ENCODE measurements around the gene CARNS1. TPM values are rescaled to one million over a fixed set of nuclear protein-coding genes. Genes with fewer than 3 reads are reported as not detected.

Gene CARNS1
- polyA plus RNA-seq, 1 experiment, result 0.12 TPM

DNA sequence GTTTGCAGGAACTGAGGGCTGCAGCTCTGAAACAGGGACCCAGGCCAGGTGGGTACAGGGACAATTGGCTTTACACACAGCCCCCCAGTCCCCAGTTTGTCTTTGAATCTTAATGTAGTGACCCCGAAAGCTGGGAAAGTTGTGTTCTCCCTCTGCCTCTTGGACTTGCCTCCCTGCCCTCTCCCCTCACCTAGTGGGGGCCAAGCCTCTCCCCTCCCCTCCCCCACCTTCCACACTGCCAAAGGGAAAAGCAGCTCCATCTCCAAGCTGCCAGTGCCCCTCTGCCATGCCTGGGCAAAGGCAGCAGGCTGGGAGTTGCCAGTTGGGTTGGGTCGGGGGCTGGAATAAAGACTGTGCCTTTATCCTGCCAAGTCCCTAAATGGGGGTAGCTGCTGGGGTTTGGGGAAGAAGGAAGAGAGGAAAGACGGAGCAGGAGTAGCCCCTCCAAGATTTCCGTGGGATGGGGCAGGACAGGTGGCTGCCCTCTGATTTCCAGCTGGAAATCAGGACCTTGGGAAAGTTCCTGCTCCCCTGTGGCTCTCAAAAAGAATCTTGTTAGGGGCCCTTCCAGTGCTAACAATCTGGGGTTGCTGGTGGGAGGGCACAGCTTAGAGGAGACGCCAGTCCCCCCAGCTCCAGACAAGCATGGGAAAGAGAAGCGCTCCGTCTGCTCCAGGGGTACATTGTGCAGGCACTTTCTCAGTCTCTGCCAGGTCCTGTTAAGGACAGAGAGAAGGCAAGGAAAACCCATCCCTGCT, 39.2 kb upstream of the CARNS1 start:
- ChIA-PET POLR2A (interaction anchor here (0.6 kb wide), 1 partner anchor 1521 kb away, joined by 5 read pairs; no protein-coding TSS in a partner anchor), CTCF (interaction anchor here (1.0 to 24.6 kb wide), 6 partner anchors 13 to 114 kb away, joined by 4 to 892 read pairs (median 8); partner anchors contain the start of genes GRK2, POLD4 and PPP1CA)
- H3K36me3 ChIP-seq (ENCODE audit: control insufficient read depth, insufficient read depth, low read length), result peaks cover 2% of the 10 kb centered on the region
- TF ChIP-seq, protein P1, sequence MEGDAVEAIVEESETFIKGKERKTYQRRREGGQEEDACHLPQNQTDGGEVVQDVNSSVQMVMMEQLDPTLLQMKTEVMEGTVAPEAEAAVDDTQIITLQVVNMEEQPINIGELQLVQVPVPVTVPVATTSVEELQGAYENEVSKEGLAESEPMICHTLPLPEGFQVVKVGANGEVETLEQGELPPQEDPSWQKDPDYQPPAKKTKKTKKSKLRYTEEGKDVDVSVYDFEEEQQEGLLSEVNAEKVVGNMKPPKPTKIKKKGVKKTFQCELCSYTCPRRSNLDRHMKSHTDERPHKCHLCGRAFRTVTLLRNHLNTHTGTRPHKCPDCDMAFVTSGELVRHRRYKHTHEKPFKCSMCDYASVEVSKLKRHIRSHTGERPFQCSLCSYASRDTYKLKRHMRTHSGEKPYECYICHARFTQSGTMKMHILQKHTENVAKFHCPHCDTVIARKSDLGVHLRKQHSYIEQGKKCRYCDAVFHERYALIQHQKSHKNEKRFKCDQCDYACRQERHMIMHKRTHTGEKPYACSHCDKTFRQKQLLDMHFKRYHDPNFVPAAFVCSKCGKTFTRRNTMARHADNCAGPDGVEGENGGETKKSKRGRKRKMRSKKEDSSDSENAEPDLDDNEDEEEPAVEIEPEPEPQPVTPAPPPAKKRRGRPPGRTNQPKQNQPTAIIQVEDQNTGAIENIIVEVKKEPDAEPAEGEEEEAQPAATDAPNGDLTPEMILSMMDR (IDR thresholded peaks at IDR 0.05; ENCODE audit: insufficient read depth, low read depth, low read length), result no peak
- no peaks in the 10 kb centered on the region for H3K27me3 ChIP-seq (ENCODE audit: control insufficient read depth, insufficient read depth, low read length)
- no peak overlapping the region for H3K4me3 ChIP-seq (ENCODE audit: low read depth, low read length)
- no peak for DNase-seq (ENCODE audit: low read depth)

- no peaks in the 10 kb centered on the region for H3K27me3 ChIP-seq (ENCODE audit: control insufficient read depth, insufficient read depth, low read length)
- H3K4me3 ChIP-seq (ENCODE audit: low read depth, low read length), result no peak overlapping the region
- no peaks in the 10 kb centered on the region for H3K36me3 ChIP-seq (ENCODE audit: control insufficient read depth, insufficient read depth, low read length)
- POLR2A ChIA-PET, result no interaction called here
- CTCF ChIA-PET, result interaction anchor here (0.6 to 24.6 kb wide), 7 partner anchors 12 to 127 kb away, joined by 3 to 892 read pairs (median 4); partner anchors contain the start of genes POLD4 and PPP1CA
- DNase-seq (ENCODE audit: low read depth), result no peak
- TF ChIP-seq, protein P1 (IDR thresholded peaks at IDR 0.05; ENCODE audit: insufficient read depth, low read depth, low read length), result no peak
Observed at GRCh38 chr11:67376873-67377808, 38.3 kb upstream of the CARNS1 start.

DNA sequence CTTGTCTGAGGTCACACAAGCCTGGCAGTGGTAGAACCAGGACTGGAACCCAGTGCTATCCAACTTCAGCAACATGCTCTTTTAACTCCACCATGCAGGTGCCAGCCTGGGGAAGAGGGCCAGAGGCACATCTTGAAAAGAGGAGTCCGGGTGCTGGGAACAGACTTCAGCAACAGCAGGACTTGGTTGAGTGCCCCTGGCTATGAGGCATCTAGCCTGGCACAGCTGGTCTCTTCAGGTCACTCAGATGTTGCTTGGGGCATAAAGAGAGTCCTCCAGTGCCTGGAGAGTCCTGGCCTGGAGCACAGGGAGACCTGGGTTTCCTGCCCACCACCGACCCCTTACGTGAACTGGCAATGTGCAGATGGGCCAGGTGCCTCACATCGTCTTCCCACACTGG, 36.9 kb upstream of the CARNS1 start:
- no peak for DNase-seq (ENCODE audit: low read depth)
- Histone ChIP-seq H3K36me3 (ENCODE audit: control insufficient read depth, insufficient read depth, low read length) (no peaks in the 10 kb centered on the region), H3K4me3 (ENCODE audit: low read depth, low read length) (no peak overlapping the region), H3K27me3 (ENCODE audit: control insufficient read depth, insufficient read depth, low read length) (no peaks in the 10 kb centered on the region)
- POLR2A ChIA-PET, result no interaction called here
- TF ChIP-seq, protein P1 (IDR thresholded peaks at IDR 0.05; ENCODE audit: insufficient read depth, low read depth, low read length), result no peak
- CTCF ChIA-PET, result interaction anchor here (0.8 to 24.6 kb wide), 5 partner anchors 9 to 116 kb away, joined by 3 to 892 read pairs (median 49); partner anchors contain the start of gene POLD4

GRCh38 chr11:67379061-67380058, 36.1 kb upstream of the CARNS1 start:
- ChIA-PET POLR2A (no interaction called here), CTCF (interaction anchor here (0.8 to 24.6 kb wide), 12 partner anchors 8 to 284 kb away, joined by 3 to 892 read pairs (median 7); partner anchors contain the start of genes CLCF1, POLD4, PPP1CA and SSH3)
- no peaks in the 10 kb centered on the region for H3K36me3 ChIP-seq (ENCODE audit: control insufficient read depth, insufficient read depth, low read length)
- H3K27me3 ChIP-seq (ENCODE audit: control insufficient read depth, insufficient read depth, low read length), result no peaks in the 10 kb centered on the region
- no peak for DNase-seq (ENCODE audit: low read depth)
- no peak overlapping the region for H3K4me3 ChIP-seq (ENCODE audit: low read depth, low read length)
- TF ChIP-seq, protein P1 (IDR thresholded peaks at IDR 0.05; ENCODE audit: insufficient read depth, low read depth, low read length), result no peak
